OCI-LY1 (cell line): ENCODE data around the gene NAGK.
A peak's percentile ranks its signal among the peaks of the same experiment; 100 is the strongest.
"Not testable (repeated sequence)": the region's sequence is repeated elsewhere in the genome, so short reads cannot be mapped to it uniquely, and the experiment has no call there.

Experiments
- H2AFZ ChIP-seq: fragments of 200-600 bp; sonication (generic), shearing (Covaris generic); 2 replicates; pipeline ENCODE4 v1.6.0; 2014; ENCODE audit warnings: antibody characterized with exemption, mild to moderate bottlenecking, low read length
- H3F3A ChIP-seq: fragments of 200-600 bp; sonication (generic), shearing (Covaris generic); 2 replicates; pipeline ENCODE4 v1.6.0; 2014; ENCODE audit warnings: mild to moderate bottlenecking, antibody characterized with exemption, low read length, moderate library complexity; ENCODE audit not compliant: insufficient read depth
- H3K27ac ChIP-seq: fragments of 200-600 bp; sonication (generic); 2 replicates; pipeline ENCODE4 v1.5.1; 2014; ENCODE audit warnings: low read length, mixed run types, mild to moderate bottlenecking, low read depth; ENCODE audit not compliant: poor library complexity, severe bottlenecking
- H3K27me3 ChIP-seq: fragments of 200-600 bp; sonication (generic); 2 replicates; pipeline ENCODE4 v1.6.0; 2014; ENCODE audit warnings: antibody characterized with exemption, mild to moderate bottlenecking, low read length, moderate library complexity; ENCODE audit not compliant: insufficient read depth
- H3K36me3 ChIP-seq: fragments of 200-600 bp; sonication (generic); 2 replicates; pipeline ENCODE4 v1.6.1; 2014; ENCODE audit warnings: mild to moderate bottlenecking, antibody characterized with exemption, low read length, moderate library complexity, mixed read lengths; ENCODE audit not compliant: insufficient read depth
- H3K4me1 ChIP-seq: fragments of 200-600 bp; sonication (generic); 2 replicates; pipeline ENCODE4 v1.5.1; 2014; ENCODE audit warnings: mild to moderate bottlenecking, low read length, moderate library complexity; ENCODE audit not compliant: insufficient read depth, severe bottlenecking
- H3K4me2 ChIP-seq: fragments of 200-600 bp; sonication (generic), shearing (Covaris generic); 2 replicates; pipeline ENCODE4 v1.6.1; 2014; ENCODE audit warnings: low read length
- H3K4me3 ChIP-seq: fragments of 200-600 bp; sonication (generic); 2 replicates; pipeline ENCODE4 v1.5.1; 2014; ENCODE audit warnings: low read length, low read depth, mild to moderate bottlenecking, mixed read lengths; ENCODE audit not compliant: poor library complexity, severe bottlenecking
- H3K79me2 ChIP-seq: fragments of 200-600 bp; shearing (Covaris generic); 2 replicates; pipeline ENCODE4 v1.6.1; 2016; ENCODE audit warnings: mixed run types, low read length, mixed read lengths; ENCODE audit not compliant: insufficient read depth
- H3K9ac ChIP-seq: fragments of 200-600 bp; sonication (generic), shearing (Covaris generic); 2 replicates; pipeline ENCODE4 v1.6.1; 2014; ENCODE audit warnings: mild to moderate bottlenecking, low read length, mixed read lengths
- H3K9me2 ChIP-seq: fragments of 200-600 bp; sonication (generic), shearing (Covaris generic); 2 replicates; pipeline ENCODE4 v1.6.1; 2014; ENCODE audit warnings: low read depth, mild to moderate bottlenecking, low read length, mixed read lengths
- H3K9me3 ChIP-seq: fragments of 200-600 bp; shearing (Covaris generic); 2 replicates; pipeline ENCODE4 v1.6.1; 2014; ENCODE audit warnings: low read length, mixed read lengths
- H4K20me1 ChIP-seq: fragments of 200-600 bp; sonication (generic), shearing (Covaris generic); 2 replicates; pipeline ENCODE4 v1.6.0; 2016; ENCODE audit warnings: mild to moderate bottlenecking, low read length; ENCODE audit not compliant: insufficient read depth
- EZH2 ChIP-seq: fragments of 200-600 bp; sonication (generic), shearing (Covaris generic); IDR thresholded peaks from 2 replicates; pipeline ENCODE4 v1.8.0; 2017; ENCODE audit warnings: borderline replicate concordance, mixed run types, mild to moderate bottlenecking, antibody characterized with exemption, low read length, moderate library complexity, mixed read lengths
- TF ChIP-seq, protein P1 (sequence below): fragments of 200-600 bp; sonication (generic), shearing (Covaris generic); IDR thresholded peaks from 2 replicates; pipeline ENCODE4 v1.5.1; 2017; ENCODE audit warnings: mild to moderate bottlenecking, antibody characterized with exemption, low read length, moderate library complexity, mixed read lengths

Gene NAGK

GRCh38 chr2:71068218-71069035 is at the start of gene NAGK:
Gene NAGK, plus strand, starts transcription at chr2:71068648. Its CDS starts 36 bp downstream, at chr2:71068684.
- TF ChIP-seq EZH2 = no peak
- TF ChIP-seq, protein P1, sequence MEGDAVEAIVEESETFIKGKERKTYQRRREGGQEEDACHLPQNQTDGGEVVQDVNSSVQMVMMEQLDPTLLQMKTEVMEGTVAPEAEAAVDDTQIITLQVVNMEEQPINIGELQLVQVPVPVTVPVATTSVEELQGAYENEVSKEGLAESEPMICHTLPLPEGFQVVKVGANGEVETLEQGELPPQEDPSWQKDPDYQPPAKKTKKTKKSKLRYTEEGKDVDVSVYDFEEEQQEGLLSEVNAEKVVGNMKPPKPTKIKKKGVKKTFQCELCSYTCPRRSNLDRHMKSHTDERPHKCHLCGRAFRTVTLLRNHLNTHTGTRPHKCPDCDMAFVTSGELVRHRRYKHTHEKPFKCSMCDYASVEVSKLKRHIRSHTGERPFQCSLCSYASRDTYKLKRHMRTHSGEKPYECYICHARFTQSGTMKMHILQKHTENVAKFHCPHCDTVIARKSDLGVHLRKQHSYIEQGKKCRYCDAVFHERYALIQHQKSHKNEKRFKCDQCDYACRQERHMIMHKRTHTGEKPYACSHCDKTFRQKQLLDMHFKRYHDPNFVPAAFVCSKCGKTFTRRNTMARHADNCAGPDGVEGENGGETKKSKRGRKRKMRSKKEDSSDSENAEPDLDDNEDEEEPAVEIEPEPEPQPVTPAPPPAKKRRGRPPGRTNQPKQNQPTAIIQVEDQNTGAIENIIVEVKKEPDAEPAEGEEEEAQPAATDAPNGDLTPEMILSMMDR = peak; percentile 26; the same call in 1 of the 2 replicates
- Histone ChIP-seq H3K27ac (peak within 1 kb of the TSS; percentile 89), H3K79me2 (no peaks in the 10 kb centered on the region), H3K9me2 (no peaks in the 10 kb centered on the region), H3K9ac (peak within 1 kb of the TSS; percentile 95), H3K4me2 (peak within 1 kb of the TSS; percentile 89), H3F3A (peaks cover 12% of the 10 kb centered on the region; the same call in 1 of the 2 replicates), H3K9me3 (no peaks in the 10 kb centered on the region), H2AFZ (no peak within 1 kb of the TSS), H3K4me1 (peaks cover 82% of the 10 kb centered on the region), H4K20me1 (no peaks in the 10 kb centered on the region), H3K36me3 (peaks cover 7% of the 10 kb centered on the region; the same call in 1 of the 2 replicates), H3K4me3 (peak within 1 kb of the TSS; percentile 73), H3K27me3 (no peaks in the 10 kb centered on the region)

DNA sequence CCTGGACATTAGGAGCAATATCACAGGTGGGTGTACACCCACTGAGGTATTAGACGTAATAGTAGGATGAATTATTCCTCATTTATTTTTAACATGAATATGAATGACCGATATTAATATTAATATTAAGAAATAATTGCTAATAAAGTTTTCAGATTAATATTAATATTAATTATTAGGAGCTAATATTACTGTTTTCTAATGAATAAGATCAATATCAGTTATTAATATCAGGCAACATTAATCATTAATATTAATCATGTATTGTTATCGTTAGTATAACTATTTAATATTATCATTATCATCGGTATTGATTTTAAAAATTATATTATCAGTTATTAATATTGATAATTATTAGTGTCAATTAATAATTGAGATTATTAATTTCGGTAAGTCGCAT is 48.5 kb upstream of the NAGK start:
- H3K4me3 ChIP-seq, H3K27me3 ChIP-seq, H3K9me3 ChIP-seq, H3K9me2 ChIP-seq, H3K79me2 ChIP-seq, H2AFZ ChIP-seq, H3F3A ChIP-seq, H3K4me1 ChIP-seq, H3K4me2 ChIP-seq, H4K20me1 ChIP-seq, H3K9ac ChIP-seq, H3K27ac ChIP-seq, H3K36me3 ChIP-seq: not testable (repeated sequence)

DNA sequence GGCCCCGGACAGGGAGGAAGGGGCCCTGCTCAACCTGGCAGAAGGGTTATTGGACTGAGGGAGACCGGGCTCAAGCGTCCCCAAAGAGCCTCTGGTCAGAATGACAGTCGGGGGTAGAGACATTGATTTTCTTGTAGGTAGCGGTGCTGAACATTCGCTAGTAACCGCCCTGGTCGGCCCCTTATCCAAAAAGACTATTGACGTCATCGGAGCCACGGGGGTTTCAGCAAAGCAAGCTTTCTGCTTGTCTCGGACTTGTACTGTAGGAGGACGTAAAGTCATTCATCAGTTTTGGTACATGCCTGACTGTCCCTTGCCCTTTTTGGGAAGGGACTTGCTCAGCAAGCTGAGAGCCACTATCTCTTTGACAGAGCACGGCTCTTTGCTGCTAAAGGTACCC is 47.1 kb upstream of the NAGK start:
- H4K20me1 ChIP-seq, H3K9me3 ChIP-seq, H3K9ac ChIP-seq, H3K27me3 ChIP-seq, H2AFZ ChIP-seq, H3K36me3 ChIP-seq, H3K4me1 ChIP-seq, H3K27ac ChIP-seq, H3K9me2 ChIP-seq, H3F3A ChIP-seq, H3K4me2 ChIP-seq, H3K79me2 ChIP-seq, H3K4me3 ChIP-seq: not testable (repeated sequence)

DNA sequence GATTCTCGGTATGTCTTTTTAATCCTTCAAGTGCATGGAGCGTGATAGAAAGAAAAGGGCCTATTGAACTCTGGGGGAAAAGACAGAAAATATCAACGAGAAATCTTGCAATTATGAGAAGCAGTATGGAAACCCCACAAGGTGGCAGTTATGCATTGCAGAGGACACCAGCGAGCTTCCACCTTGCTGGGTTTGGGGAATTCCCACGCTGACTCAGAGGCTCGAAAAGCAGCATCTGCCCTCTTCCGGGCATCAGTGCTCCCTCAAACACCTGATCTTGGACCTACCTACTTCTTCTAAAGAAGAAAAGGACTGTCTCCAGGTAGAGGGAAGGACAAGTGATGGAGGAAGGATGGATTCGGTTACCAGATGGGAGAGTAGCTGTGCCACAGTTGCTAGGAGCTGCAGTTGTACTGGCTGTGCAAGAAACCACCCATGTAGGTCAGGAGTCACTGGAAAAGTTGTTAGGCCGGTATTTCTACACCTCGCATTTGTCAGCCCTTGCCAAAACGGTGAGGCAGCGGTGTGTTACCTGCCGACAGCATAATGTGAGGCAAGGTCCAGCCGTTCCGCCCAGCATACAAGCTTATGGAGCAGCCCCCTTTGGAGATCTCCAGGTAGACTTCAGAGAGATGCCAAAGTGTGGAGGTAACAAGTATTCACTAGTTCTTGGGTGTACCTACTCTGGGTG is 44.8 kb upstream of the NAGK start:
- H3K4me2 ChIP-seq, H3K4me3 ChIP-seq, H3K9ac ChIP-seq, H3K79me2 ChIP-seq, H3K36me3 ChIP-seq, H4K20me1 ChIP-seq, H3K9me2 ChIP-seq, H3F3A ChIP-seq, H2AFZ ChIP-seq, H3K27ac ChIP-seq, H3K27me3 ChIP-seq, H3K4me1 ChIP-seq, H3K9me3 ChIP-seq: not testable (repeated sequence)
- TF ChIP-seq, protein P1 = peak; percentile 39; the same call in 1 of the 2 replicates

- not testable (repeated sequence) for H3K9me3 ChIP-seq, H3K79me2 ChIP-seq, H3K4me3 ChIP-seq, H3K27me3 ChIP-seq, H2AFZ ChIP-seq, H3K36me3 ChIP-seq, H4K20me1 ChIP-seq, H3K9ac ChIP-seq, H3K4me1 ChIP-seq, H3K4me2 ChIP-seq, H3F3A ChIP-seq, H3K27ac ChIP-seq, H3K9me2 ChIP-seq
Observed at GRCh38 chr2:71036296-71036695, 32.2 kb upstream of the NAGK start.
